NAMALWA (cell line): ENCODE results near the gene PSMD14.
"Not testable (repeated sequence)": the region's sequence is repeated elsewhere in the genome, so short reads cannot be mapped to it uniquely, and the experiment has no call there.

ENCODE experiments used
- DNase-seq: peaks from one replicate; pipeline ENCODE4 v3.0.0-alpha.2; 2015; ENCODE audit warnings: low spot score

PSMD14 gene

DNA sequence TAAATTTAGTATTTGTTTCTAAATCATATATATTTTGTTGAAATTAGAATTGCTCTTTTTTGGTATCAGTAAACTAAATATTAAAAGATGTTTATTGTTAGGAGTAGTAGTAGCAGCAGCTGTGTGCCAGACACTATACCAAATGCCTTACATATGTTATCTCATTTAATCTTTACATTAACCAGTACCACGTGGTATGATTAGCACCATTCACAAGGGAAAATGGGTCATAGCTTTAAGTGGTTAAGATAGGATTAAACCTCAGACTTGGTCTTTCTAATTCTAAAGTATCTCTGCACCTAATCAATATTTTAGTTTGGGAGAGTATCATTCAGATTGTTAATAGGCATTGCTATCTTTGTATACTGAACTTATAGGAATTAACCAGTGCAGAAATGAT lies 29.0 kb downstream of the PSMD14 start:
- no peak for DNase-seq

- not testable (repeated sequence) for DNase-seq
Observed at GRCh38 chr2:161339532-161339931, 31.3 kb downstream of the PSMD14 start.

- not testable (repeated sequence) for DNase-seq
Observed at GRCh38 chr2:161340930-161341413, 32.7 kb downstream of the PSMD14 start.

- no peak for DNase-seq
Observed at GRCh38 chr2:161343235-161343634, 35.0 kb downstream of the PSMD14 start.

GRCh38 chr2:161344692-161345091 lies 36.5 kb downstream of the PSMD14 start:
- no peak for DNase-seq

- no peak for DNase-seq
Observed at GRCh38 chr2:161351678-161352077, 43.5 kb downstream of the PSMD14 start.

DNA sequence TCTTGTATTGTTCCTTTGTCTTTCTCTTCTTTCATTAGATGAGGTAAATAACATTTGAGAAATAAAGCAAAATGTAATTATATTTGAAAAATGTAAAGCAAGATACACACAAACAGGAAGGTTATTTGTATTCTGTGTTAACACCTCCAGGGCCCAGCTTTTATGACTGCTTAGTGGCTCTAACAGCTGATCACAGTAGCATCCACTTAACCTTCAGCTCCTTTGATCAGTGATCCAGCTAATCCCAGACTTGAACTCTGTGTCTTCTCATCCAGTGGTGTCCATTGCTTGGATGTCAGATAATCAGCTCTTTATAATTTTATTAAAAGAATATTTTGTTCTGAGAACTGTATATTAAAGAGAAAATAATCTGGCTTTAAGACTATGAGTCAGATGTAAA lies 44.5 kb downstream of the PSMD14 start:
- no peak for DNase-seq

DNA sequence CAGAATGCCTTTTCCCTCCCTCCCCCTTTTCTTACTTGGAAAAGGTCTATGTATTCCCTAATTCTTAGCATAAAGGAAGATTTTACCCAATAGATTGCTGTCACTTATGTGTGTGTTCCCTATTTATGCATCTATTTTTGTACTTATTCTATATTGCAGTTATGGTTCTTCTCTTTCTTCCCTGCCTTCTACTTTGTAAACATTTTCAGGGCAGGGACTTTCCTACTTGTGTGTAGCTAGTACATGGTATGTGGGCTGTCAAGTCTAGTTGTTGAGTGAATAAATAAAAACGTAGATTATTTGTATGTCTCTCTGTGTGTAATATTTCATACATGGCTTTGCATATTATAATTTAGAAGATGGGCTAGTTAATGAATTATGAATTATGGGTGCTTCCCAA lies 45.3 kb downstream of the PSMD14 start:
- no peak for DNase-seq

- no peak for DNase-seq
Observed at GRCh38 chr2:161354106-161354505, 45.9 kb downstream of the PSMD14 start.

DNA sequence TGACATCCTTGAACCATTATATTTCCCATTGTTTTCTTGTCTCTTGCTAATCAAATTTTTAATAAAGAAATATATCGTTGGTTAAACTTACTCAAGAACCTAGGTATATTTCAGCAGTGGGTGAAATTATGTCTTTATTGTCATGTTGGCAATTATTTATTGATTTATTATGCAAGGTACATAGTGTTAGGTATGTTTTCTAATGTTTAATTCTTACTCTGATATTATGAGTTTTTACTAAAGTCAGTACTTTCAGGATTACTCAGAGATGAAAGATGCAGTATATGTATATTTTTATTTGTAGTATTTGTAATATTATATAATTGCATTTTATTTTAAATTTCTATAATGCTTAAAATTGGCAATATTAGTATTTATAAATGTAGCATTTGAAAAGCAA lies 46.9 kb downstream of the PSMD14 start:
- DNase-seq: no peak

GRCh38 chr2:161355983-161356382 lies 47.8 kb downstream of the PSMD14 start:
- no peak for DNase-seq

GRCh38 chr2:161357097-161357496 lies 48.9 kb downstream of the PSMD14 start:
- DNase-seq: no peak

- no peak for DNase-seq
Observed at GRCh38 chr2:161358838-161359237, 50.6 kb downstream of the PSMD14 start.

GRCh38 chr2:161360095-161360654 lies 52.0 kb downstream of the PSMD14 start:
- DNase-seq: not testable (repeated sequence)

- no peak for DNase-seq
Observed at GRCh38 chr2:161362568-161363166, 54.4 kb downstream of the PSMD14 start.

- no peak for DNase-seq
Observed at GRCh38 chr2:161367675-161368074, 59.5 kb downstream of the PSMD14 start.

DNA sequence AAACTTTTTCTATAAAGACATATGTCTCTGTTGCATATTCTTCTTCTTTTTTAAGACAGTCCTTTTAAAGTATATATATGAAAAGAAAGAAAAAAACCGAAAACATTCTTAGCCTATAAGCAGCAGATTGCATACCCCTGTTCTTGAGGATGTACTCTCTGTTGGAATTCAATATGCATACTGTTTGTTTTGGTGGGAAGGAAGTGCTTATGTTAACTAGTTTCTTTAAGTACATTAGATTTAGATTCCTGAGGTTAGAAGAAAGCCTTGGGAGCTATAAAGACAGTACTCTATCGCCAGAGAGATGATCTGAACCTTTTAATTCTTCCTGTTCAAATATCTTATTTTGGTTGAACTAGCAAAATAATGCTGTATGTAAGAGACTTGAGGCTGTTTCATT lies 61.1 kb downstream of the PSMD14 start:
- DNase-seq: no peak

DNA sequence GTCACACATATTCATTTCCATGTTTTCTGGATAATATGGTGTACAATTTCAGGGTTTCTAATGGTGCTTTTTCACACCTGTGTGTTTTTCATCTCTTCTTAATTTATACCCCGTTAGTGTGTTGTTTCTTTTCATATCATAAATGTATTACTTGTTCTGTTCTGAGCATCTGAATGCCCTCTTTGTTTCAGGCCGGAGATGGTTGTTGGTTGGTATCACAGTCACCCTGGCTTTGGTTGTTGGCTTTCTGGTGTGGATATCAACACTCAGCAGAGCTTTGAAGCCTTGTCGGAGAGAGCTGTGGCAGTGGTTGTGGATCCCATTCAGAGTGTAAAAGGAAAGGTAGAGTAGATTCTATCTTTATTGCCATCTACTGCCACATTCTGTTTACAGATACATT lies 62.8 kb downstream of the PSMD14 start:
- DNase-seq: no peak

- no peak for DNase-seq
Observed at GRCh38 chr2:161371869-161372268, 63.6 kb downstream of the PSMD14 start.

DNA sequence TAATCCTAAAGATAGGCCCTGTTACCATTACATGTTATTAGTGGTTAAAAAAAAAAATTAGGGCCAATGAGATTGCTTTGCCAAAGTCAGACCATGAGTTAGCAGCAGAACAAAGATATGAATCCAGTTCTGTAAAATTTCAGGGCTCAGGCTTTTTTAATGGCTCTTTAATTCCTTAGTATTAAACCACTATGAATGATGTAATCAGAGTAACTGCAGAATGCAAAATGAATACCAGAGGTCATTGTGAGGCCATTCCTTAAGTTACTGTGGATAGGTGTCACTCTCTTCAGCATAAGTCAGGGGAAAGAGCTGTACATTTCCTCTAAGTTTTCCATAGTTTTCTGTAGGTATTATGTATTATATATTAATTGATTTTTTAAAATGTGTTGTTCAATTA lies 65.7 kb downstream of the PSMD14 start:
- DNase-seq: no peak

GRCh38 chr2:161374446-161374845 lies 66.2 kb downstream of the PSMD14 start:
- DNase-seq: no peak

DNA sequence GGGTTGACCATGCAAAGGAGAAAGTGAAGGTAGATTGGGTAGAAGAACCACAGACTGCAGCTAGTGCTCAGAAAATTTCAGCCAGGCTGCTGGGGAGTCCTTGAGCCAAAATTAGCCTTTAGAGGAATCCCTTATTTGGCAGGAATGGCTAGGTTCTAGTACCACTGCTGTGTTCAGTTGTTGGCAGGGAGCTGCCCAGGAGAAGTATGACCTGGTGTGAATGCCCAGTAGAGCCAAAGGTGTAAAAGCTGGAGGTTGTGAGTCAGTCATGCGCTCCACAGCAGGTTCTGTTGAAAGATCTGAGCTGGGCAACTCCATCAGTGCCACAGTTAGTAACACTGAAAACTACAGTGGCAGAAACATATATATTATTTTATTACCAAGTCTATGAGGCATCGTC lies 71.5 kb downstream of the PSMD14 start:
- no peak for DNase-seq

- DNase-seq: no peak
Observed at GRCh38 chr2:161381546-161381945, 73.3 kb downstream of the PSMD14 start.

- DNase-seq: no peak
Observed at GRCh38 chr2:161382747-161383146, 74.5 kb downstream of the PSMD14 start.
